Measurements from ENCODE around the gene ST7.
"Not testable (repeated sequence)": the region's sequence is repeated elsewhere in the genome, so short reads cannot be mapped to it uniquely, and the experiment has no call there.

ST7 gene, protein sequence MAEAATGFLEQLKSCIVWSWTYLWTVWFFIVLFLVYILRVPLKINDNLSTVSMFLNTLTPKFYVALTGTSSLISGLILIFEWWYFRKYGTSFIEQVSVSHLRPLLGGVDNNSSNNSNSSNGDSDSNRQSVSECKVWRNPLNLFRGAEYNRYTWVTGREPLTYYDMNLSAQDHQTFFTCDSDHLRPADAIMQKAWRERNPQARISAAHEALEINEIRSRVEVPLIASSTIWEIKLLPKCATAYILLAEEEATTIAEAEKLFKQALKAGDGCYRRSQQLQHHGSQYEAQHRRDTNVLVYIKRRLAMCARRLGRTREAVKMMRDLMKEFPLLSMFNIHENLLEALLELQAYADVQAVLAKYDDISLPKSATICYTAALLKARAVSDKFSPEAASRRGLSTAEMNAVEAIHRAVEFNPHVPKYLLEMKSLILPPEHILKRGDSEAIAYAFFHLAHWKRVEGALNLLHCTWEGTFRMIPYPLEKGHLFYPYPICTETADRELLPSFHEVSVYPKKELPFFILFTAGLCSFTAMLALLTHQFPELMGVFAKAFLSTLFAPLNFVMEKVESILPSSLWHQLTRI

DNA sequence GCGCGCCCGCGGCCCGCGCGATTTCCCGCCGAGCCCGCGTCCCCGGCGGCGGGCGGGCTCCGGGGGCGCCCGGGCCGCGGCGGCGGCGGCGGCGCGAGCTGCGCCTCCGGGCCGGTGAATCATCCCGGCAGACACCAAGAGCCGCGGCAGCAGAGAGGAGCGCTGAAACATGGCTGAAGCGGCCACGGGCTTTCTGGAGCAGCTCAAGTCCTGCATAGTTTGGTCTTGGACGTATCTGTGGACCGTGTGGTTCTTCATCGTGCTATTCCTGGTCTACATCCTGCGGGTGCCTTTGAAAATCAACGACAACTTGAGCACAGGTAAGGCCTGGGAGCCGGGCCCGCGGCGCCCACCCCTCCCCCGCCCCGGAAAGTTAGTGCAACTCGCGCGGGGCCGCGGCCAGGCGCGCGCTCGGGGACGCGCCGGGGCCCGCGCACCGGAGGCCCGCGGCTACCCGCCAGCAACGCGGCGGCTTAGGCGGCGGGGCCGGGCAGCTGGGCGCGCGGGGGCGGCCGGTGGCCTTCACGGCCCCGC lies at the start of gene ST7:
Gene ST7 (plus strand): TSS at position 130 of the 534 bp plus-strand sequence. CDS start 40 bp downstream, at position 170.
- peak; percentile 51 for DNase-seq (ENCODE audit: low read depth)

DNA sequence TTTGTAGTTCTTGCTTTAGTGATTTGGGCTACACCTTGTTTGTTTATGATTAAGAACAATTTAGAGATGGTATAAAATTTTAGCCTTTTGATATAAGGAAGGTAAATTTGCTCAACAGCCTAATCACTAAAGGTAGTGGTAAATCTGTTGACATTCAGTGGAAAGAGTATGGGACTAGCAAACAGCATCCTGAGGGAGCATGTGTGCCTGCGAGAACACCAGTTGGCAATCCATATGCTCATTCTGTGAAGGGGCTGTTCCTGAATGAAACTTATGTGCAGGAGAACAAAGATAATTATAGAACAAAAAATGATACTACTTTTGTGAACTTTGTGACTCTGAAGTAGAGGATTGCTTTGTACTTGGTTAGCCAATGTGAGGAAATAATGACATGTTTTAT lies 46.9 kb upstream of the ST7 start:
- DNase-seq (ENCODE audit: low read depth), result no peak

DNA sequence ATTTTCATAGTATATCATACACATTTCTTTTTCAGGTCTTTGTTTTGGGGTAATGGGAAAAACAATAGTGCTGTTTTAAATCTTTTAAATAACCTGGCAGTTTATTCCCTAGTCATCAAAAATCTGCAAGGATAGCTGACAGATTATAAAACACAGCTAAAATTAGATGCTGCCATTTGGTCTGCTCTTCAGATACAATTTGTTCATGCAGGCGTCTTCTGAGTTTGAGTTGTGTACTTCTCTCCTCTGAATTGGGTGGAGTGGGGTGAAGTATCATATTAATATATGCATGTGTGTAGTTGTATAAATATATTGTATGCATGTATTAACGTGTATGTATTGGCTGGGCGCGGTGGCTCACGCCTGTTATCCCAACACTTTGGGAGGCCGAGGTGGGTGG lies 42.9 kb upstream of the ST7 start:
- no peak for DNase-seq (ENCODE audit: low read depth)

DNA sequence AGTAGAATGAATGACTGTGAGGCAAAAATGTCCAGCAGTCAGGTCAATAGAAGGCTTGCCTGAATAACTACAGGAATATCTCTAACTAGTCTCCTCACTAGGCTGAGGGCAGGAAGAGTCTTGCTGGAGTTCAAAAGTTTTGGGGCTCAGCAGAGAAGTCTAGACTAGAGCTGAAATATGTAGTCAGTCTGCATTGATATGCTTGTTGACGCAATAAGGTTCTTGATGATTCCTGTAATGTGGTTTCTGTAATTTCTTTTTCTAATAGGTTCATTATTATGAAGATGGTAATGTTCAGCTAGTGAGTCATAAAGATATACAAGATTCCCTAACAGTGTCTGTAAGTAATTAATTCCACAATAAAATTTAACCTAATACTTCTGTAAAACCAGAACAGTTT lies 41.5 kb upstream of the ST7 start:
- DNase-seq (ENCODE audit: low read depth), result no peak

DNA sequence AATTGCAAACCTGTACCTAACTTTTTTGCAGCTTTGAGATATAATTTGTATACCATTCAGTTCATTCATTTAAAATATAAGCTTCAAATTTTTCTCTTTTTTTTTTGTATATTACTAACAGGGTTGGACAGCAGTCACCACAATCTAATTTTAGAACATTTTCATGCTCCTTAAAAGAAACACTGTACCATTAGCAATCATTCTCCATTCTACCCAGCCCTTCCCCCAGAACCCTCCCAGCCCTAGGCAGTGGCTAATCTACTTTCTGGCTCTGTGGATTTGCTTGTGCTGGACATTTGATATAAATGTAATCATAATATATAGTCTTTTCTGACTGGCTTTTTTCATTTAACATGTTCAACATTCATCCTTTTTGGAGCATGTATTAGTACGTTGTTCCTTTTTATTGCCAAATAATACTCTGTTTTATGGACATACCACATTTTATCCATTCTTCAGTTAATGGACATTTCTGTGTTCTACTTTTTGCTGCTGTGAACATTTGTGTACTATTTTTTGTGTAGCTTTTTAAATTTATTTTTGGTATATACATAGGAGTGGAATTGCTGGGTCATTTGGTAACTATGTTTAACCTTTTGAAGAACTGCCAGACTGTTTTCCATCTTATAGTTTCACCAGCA lies 40.9 kb upstream of the ST7 start:
- no peak for DNase-seq (ENCODE audit: low read depth)

DNA sequence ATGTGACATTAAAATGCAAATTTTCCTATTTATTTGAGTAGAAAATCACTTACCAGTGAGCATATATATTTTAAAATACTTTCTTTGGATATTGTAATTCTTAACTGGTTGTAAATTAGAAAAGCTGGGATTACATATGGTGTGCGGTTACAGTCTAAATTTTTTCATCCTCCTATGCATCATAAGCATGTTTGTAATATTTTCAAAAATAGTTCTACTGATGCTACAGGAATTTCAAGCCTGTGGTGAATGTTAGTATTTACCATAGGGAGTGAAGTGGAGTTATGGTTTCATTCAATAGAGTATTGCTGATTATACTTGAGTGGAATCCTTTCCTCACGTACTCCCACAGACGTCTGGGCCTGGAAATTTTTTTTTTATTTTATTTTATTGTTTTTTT lies 34.6 kb upstream of the ST7 start:
- no peak for DNase-seq (ENCODE audit: low read depth)

DNA sequence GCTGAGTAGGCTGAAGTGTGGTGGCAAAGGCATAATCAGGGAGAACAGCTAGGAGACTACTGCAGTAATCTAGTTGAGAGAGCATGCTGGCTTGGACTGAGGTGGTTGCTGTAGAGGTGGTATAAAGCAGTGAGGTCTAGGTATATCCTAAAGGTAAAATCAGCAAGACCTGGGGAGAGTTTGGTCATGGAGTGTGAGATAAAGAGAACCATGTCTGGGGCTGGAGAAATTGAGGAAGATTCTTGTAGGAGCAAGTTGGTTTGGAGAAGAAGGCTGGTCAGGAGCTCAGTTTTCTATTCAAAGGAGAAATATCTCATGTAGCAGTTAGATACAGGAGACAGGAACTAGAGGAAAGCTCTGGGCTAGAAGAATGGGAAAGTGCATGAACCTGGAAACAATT lies 32.9 kb upstream of the ST7 start:
- no peak for DNase-seq (ENCODE audit: low read depth)

DNA sequence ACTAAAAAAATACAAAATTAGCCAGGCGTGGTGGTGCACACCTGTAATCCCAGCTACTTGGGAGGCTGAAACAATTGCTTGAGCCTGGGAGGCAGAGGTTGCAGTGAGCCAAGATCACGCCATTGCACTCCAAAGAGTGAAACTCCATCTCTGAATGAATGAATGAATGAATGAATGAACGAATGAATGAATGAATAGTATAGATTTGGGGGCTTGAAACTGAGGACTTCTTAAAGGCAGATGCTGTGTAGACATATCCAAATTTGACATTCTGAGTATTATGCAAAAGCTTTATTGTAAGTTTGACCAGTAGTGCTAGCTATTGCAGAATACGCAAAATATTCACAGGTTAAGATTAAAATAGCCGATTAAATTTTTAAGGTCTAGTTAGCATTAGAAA lies 30.8 kb upstream of the ST7 start:
- DNase-seq (ENCODE audit: low read depth), result no peak

DNA sequence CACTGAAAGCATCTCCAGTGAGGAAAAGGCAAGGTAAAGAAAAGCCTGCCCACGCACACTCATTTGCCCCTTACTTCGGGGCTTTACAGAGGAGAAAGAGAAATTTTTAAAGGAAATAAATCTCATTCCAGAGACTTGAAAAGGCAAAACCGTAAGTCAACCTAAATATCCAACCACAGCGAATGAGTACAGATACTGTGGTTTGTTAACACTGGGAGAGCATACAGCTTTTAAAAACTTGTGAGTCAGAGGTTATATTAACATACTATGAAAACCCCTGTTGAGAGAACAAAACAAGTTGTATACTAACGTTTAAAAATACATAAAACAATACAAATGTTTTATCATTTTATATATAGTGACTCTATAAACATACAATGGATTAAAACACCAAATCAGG lies 28.6 kb upstream of the ST7 start:
- no peak for DNase-seq (ENCODE audit: low read depth)

DNA sequence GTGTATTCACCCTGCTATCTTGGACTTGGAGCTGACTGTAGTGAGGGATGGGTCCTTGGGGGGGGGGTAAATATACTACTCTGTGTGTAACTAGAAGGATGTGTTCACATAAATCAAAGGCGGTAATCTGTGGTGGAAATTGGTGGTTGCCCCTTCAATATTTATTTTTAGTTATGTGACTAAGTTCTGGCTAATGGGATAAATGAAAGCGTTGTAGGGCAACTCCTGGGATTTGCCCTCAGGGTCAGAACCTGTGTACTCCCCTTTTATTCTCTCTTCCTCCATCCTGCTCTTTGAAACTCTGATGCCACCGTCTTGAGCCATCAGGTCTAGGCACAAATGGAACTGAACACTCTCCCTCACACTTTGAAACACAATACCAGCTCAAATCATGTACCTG lies 24.3 kb upstream of the ST7 start:
- DNase-seq (ENCODE audit: low read depth), result no peak

DNA sequence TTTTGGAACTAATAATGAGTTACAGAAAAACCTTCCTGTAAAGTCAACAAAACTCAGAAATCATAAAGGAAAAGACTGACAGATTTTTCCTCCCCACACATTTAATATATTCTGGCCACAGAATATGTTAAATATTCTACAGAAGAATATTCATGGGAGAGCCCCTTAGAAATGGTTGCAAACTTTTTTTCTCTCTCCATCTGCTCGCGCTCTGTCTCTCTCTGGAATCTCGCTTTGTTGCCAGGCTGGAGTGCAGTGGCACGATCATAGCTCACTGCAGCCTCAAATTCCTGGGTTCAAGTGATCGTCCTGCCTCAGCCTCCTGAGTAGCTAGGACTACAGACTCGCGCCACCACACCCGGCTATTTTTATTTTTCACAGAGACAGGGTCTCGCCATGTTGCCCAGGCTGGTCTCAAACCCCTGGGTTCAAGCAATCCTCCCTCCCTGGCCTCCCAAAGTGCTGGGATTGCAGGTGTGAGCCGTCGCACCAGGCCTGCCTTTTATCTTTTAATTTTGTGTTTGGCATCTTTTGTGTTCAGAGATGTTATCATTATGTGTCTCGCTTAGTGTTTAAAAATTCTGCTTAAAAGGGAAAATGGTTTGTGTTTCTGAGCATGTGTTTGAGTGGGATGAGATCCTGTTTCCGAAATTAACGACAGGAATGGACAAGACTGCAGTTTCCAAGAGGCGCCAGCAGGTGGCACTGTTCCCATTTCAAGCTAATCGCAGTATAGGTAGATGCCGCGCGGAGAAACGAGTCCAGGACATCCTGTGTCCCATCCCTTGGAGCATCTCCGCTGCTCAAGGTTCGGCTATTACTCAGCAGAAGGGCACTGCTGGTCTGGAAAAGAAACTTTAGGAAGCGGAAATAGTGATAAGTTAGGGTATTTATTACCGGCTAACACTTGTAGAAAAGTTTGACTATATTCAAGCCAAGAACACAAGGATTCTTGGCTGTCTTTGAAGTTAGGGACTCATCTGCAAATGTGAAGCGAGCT lies 23.1 kb upstream of the ST7 start:
- peak; percentile 47 for DNase-seq (ENCODE audit: low read depth)

DNA sequence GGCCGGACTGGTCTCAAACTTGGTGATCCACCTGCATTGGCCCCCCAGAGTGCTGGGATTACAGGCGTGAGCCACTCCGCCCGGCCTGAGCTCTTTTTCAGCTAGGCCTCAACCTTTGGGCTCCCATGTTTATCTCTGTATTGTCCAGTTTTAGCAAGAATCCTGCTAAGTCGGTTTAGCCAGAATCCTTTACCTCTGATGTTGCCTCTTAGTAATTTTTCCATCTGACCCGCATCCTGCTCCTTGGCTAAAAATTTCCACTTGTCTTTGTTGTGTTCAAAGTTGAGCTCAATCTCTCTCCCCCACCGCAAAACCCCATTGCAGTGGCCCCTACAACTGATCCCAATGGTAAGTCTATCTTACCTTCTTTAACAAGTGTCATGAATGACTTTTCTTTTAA lies 20.7 kb upstream of the ST7 start:
- DNase-seq (ENCODE audit: low read depth), result no peak

DNA sequence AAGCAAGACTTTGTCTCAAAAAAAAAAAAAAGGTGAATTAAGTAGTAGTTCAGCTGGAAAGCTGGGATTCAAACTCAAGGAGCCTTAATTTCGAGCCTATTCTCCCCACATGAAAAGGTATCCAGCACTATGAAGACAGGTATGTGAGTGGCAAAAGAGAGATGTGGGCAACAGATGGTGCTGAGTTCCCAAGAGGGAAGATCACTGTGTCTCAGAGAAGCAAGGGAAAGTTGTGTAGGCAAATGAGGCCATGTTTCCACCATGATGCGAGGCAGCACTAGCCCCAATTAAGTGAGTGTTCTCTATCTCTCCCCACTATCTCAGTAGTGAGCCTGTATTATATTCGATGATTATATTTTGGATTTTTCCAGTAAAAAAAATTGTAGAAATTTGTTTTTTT lies 19.8 kb upstream of the ST7 start:
- no peak for DNase-seq (ENCODE audit: low read depth)

DNA sequence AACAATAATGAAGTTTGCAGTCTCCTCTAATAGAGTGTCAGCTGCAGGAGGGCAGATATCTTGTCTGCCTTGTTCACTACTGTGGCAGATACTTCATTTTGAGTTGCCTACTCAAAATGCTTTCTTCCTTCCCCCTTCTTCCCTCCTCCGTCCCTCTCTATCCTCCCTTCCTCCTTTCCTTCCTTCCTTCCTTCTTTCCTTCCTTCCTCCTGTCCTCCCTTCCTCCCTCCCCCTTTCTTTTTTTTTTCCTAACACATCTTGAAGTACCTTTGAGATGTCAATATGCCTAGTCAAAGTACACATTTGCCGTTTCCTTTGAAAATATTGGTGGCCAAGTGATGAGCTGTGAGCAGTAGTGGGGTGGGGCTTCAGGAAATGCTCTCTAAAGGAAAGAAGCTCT lies 18.7 kb upstream of the ST7 start:
- DNase-seq (ENCODE audit: low read depth), result no peak

DNA sequence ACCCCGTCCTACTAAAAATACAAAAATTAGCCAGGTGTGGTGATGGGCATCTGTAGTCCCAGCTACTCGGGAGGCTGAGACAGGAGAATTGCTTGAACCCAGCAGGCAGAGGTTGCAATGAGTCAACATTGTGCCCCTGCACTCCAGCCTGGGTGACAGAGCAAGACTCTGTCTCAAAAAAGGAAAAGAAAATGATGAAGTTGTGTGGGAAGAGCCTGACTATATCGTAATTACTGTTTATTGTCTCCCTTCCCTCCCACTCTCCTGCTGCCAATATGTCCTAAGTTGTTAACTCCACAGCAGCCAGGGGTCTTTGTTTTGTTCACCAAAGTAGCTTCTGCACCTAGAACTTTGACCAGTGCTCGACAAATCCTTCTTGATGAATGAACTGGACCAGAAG lies 16.5 kb upstream of the ST7 start:
- not testable (repeated sequence) for DNase-seq (ENCODE audit: low read depth)

DNA sequence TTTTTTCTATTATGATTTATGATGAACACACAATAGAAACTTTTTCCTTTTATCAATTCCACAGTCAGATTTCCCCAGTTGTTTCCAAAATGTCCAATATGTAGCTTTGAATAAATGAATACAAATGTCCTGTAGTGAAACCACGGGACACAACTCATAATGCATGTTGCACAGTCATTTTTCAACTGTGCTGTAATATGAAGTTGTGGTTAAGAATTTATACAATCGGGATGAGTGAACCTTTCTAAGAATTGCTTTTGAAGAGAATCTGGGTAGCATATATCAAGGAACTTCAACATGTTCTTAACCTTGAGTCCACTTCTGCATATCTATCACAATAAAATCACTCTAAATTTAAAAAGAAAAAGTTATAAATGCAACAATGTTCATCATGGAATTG lies 14.6 kb upstream of the ST7 start:
- DNase-seq (ENCODE audit: low read depth), result no peak

DNA sequence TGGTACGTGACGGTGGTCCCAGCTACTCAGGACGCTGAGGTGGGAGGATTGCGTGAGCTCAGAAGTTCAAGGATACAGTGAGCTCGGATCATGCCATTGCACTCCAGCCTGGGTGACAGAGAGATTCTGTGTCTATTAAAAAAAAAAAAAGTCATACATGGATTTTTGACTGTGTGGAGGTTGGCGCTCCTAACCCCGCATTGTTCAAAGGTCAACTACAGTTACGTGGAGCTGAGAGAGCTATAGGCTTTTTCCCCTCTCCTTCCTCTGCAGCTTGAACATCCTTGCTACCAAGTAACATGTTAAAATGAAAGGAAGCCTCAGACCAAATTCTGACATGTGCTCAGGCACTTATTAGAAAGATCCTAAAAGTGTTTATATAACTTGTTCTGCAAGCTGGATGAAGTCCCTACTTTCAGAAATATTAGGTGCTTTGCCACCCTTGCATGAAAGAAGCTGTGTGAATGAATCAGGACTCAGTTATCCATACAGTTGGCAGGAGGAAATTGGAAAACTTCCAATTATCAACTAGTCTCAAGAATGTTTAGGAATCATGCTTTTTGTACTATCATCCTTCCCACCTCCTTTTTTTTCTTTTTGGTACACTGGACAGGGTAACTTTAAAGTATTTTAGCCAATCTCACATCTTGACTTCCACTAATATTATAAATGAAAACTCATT lies 12.5 kb upstream of the ST7 start:
- no peak for DNase-seq (ENCODE audit: low read depth)

DNA sequence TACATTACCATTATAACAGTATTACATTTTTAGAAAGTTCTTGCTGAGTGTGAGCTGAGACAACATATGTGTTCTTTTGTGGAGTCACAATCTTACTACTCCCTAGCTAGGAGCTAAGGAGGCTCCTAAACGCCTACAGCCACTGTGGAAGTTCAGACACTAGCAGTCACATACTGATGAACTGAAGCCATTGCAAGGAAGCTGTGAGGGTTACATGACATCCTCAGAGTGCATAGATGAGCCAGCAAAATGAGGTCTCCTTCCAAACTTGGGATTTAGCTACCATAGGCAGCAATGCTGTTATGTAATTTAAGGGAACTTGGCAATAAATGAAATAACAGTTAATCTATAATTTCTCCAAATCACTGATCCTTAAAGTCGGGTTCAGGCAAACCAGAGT lies 10.8 kb upstream of the ST7 start:
- no peak for DNase-seq (ENCODE audit: low read depth)

DNA sequence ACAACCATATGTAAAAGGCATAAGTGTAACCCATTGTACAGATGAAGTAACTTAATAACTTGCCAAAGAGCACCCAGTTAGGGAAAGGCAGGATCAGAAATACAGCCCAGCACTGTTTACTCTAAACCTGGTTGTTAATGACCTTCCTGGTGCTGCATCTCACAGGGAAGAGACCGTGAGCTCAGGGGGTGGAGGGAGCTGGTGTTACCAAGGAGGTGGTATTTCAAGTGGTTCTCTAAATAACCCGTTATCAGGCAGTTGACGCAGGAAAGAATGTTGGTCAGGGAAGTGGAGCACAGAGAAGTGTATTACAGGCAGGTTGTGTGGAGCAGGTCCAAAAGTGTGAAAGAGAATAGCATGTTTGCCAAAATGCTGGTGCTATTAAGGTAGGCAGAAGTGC lies 4.4 kb upstream of the ST7 start:
- DNase-seq (ENCODE audit: low read depth), result no peak

DNA sequence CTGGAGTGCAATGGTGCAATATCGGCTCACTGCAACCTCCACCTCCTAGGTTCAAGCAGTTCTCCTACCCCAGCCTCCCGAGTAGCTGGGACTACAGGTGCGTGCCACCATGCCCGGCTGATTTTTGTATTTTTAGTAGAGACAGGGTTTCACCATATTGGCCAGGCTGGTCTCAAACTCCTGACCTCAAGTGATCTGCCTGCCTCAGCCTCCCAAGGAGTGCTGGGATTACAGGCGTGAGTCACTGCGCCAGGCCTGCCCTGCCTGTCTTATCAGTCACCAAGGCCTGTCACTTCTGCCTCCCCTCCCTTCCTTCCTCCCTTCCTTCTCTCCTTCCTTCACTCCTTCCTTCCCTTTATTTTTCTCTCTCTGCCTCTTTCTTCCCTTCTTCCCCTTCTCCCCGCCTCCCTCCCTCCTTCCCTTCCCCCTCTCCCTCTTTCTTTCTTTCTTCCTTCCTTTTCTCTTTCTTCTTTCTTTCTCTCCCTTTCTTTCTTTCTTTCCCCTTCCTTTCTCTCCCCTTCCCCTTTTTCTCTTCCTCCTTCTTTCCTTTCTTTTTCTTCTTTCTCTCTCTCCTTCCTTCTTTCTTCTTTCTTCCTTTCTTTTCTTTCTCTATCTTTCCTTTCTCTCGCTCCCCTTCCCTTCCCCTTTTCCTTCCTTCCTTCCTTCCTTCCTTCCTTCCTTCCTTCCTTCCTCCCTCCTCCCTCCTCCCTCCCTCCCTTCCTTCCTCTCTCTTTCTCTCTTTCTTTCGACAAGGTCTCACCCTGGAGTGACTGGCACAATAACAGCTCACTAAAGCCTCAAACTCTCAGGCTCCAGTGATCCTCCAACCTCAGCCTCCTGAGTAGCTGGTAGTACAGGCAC lies 3.1 kb upstream of the ST7 start:
- no peak for DNase-seq (ENCODE audit: low read depth)
